HCT116 (cell line): ENCODE measurements around the gene STK25.

ENCODE experiments used
- CBX3 ChIP-seq: IDR thresholded peaks from 2 replicates; pipeline ENCODE4 v1.6.1; 2012; ENCODE audit warnings: low read depth
- EZH2 ChIP-seq: fragments of 200-600 bp; sonication (generic); IDR thresholded peaks from 2 replicates; pipeline ENCODE4 v1.6.1; 2017; ENCODE audit warnings: antibody characterized with exemption, mixed run types
- FOSL1 ChIP-seq: IDR thresholded peaks from 2 replicates; pipeline ENCODE4 v1.6.1; 2012; ENCODE audit warnings: low read depth
- POLR2A ChIP-seq: IDR thresholded peaks from 2 replicates; pipeline ENCODE4 v1.7.0; 2011; ENCODE audit warnings: borderline replicate concordance; ENCODE audit not compliant: insufficient read depth, insufficient read length; ENCODE audit errors: extremely low read depth
- YY1 ChIP-seq: IDR thresholded peaks from 2 replicates; pipeline ENCODE4 v1.6.1; 2011; ENCODE audit warnings: low read length, low read depth, moderate library complexity, mild to moderate bottlenecking; ENCODE audit not compliant: insufficient replicate concordance; ENCODE audit errors: extremely low read depth
- ZNF274 ChIP-seq: fragments of 200-500 bp; sonication (Bioruptor generic); IDR thresholded peaks from 2 replicates; pipeline ENCODE4 v1.6.1; 2014; ENCODE audit warnings: mild to moderate bottlenecking, low read depth, low read length, inconsistent platforms
- TF ChIP-seq, protein P1 (sequence below): IDR thresholded peaks from 2 replicates; pipeline ENCODE4 v1.6.1; 2012
- TF ChIP-seq, protein P2 (sequence below), 3 experiments: fragments of 200-600 bp in 1 of 3; sonication (generic) in 1 of 3; IDR thresholded peaks in 2 of 3; conservative IDR thresholded peaks in 1 of 3; 2 replicates each; pipeline ENCODE4 v1.5.1; 2012 to 2017; ENCODE audit warnings: low read depth in 2 of 3, low read length in 2 of 3, antibody characterized with exemption in 1 of 3, borderline replicate concordance in 1 of 3, control low read depth in 1 of 3, mild to moderate bottlenecking in 1 of 3, mixed read lengths in 1 of 3, mixed run types in 1 of 3, moderate library complexity in 1 of 3; ENCODE audit not compliant: insufficient read depth in 1 of 3

DNA sequence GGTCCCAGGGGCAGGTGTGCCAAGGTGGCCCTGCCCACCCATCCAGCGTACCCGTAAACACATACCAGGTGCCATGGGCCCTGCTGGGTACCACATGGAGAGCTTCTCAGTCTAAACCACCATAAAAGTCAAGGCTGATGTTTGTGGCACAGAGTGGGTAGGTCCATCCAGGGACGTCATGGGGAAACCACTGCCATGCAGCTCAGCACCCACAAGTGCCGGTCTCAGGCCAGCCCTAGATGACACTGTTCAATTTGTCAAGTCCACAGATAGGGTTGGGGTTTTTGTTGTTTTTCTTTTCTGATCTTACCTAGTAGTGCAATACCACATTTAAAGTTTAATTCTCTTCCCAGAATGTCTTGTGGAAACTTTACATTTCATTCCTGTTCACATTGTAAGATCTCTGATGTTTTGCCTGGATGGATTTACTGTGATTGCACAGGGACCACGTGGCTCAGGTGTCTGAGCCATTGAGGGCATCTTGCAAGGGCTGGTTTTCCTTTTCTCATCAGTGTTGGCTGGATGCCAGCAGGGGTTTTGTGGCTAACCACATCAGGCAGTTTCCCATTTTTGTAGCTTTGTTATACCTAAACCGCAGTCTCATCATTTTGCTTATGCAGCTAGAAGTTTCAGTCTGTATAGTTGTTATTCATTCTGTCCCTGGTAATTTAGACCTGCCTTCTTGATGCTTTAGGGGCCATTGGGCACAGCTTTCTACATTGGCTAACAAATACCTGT, 64.7 kb downstream of the STK25 start:
- no peak for TF ChIP-seq POLR2A
- TF ChIP-seq YY1 = no peak
- TF ChIP-seq ZNF274 = no peak
- TF ChIP-seq, protein P1, sequence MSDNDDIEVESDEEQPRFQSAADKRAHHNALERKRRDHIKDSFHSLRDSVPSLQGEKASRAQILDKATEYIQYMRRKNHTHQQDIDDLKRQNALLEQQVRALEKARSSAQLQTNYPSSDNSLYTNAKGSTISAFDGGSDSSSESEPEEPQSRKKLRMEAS = no peak
- TF ChIP-seq CBX3 = no peak
- TF ChIP-seq FOSL1 = no peak
- no peak for TF ChIP-seq EZH2
- TF ChIP-seq, protein P2, sequence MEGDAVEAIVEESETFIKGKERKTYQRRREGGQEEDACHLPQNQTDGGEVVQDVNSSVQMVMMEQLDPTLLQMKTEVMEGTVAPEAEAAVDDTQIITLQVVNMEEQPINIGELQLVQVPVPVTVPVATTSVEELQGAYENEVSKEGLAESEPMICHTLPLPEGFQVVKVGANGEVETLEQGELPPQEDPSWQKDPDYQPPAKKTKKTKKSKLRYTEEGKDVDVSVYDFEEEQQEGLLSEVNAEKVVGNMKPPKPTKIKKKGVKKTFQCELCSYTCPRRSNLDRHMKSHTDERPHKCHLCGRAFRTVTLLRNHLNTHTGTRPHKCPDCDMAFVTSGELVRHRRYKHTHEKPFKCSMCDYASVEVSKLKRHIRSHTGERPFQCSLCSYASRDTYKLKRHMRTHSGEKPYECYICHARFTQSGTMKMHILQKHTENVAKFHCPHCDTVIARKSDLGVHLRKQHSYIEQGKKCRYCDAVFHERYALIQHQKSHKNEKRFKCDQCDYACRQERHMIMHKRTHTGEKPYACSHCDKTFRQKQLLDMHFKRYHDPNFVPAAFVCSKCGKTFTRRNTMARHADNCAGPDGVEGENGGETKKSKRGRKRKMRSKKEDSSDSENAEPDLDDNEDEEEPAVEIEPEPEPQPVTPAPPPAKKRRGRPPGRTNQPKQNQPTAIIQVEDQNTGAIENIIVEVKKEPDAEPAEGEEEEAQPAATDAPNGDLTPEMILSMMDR (IDR thresholded peaks at IDR 0.05 in 2 of 3, conservative IDR thresholded peaks at IDR 0.05 in 1 of 3; ENCODE audit: borderline replicate concordance in 1 of 3, insufficient read depth in 1 of 3, low read depth in 2 of 3, low read length in 2 of 3) = no peak
